GM12801 (cell line): ENCODE measurements around the gene HIF1AN.

Experiments used
- TF ChIP-seq, protein P1 (sequence below): IDR thresholded peaks from one replicate; pipeline ENCODE4 v1.5.1; 2011; ENCODE audit warnings: control low read depth; ENCODE audit not compliant: insufficient read length; ENCODE audit errors: extremely low read depth

HIF1AN gene

DNA sequence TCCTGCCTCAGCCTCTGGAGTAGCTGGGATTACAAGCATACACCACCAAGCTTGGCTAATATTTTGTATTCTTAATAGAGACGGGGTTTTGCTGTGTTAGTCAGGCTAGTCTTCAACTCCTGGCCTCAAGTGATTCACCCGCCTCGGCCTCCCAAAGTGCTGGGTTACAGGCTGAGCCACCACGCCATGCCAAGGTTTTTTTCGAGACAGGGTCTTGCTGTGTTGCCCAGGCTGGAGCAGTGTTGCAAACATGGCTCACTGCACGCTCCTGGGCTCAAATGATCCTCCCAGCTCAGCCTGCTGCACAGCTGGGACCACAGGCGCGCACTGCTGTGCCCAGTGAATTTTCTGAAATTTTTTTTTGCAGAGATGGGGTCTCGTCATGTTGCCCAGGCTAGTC is 12.8 kb upstream of the HIF1AN start:
- TF ChIP-seq, protein P1, sequence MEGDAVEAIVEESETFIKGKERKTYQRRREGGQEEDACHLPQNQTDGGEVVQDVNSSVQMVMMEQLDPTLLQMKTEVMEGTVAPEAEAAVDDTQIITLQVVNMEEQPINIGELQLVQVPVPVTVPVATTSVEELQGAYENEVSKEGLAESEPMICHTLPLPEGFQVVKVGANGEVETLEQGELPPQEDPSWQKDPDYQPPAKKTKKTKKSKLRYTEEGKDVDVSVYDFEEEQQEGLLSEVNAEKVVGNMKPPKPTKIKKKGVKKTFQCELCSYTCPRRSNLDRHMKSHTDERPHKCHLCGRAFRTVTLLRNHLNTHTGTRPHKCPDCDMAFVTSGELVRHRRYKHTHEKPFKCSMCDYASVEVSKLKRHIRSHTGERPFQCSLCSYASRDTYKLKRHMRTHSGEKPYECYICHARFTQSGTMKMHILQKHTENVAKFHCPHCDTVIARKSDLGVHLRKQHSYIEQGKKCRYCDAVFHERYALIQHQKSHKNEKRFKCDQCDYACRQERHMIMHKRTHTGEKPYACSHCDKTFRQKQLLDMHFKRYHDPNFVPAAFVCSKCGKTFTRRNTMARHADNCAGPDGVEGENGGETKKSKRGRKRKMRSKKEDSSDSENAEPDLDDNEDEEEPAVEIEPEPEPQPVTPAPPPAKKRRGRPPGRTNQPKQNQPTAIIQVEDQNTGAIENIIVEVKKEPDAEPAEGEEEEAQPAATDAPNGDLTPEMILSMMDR: no peak

DNA sequence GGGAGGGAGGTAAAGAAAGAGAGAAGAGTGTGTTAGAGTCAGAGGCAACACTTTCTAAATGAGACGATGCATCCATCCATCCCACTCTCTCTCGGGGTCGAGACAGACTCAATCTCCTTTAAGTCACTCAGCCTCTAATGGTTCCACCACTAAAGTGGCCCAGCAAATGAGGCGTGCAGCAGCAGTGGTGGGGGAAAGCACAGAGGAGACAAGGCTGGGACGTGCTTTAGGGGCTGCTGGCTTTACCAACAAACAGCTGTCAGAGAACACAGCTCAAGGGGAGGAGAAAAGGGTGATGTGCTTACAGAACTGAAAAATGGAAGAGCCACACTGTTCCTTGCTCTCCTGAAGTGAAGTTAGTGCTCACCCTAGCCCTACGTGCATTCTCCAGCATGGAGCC is 11.5 kb upstream of the HIF1AN start:
- TF ChIP-seq, protein P1: no peak

DNA sequence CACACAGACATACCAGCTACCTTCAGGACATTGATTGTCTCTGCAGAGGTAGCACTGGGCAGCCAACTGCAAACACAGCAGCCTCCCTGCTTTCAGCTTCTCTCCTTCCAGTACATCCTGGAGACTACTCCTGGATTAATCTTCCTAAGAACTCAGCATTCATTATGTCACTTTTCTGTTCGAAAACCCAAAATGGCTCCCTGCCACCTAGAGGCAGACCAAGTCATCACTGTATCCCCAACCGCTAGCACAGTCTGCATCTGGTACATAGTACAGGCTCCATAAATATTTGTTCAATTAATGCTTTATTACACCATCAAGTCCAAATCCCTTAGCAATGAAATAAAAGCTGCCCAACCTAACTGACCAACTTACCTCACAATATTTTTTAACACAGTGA is 11.1 kb upstream of the HIF1AN start:
- TF ChIP-seq, protein P1: no peak

DNA sequence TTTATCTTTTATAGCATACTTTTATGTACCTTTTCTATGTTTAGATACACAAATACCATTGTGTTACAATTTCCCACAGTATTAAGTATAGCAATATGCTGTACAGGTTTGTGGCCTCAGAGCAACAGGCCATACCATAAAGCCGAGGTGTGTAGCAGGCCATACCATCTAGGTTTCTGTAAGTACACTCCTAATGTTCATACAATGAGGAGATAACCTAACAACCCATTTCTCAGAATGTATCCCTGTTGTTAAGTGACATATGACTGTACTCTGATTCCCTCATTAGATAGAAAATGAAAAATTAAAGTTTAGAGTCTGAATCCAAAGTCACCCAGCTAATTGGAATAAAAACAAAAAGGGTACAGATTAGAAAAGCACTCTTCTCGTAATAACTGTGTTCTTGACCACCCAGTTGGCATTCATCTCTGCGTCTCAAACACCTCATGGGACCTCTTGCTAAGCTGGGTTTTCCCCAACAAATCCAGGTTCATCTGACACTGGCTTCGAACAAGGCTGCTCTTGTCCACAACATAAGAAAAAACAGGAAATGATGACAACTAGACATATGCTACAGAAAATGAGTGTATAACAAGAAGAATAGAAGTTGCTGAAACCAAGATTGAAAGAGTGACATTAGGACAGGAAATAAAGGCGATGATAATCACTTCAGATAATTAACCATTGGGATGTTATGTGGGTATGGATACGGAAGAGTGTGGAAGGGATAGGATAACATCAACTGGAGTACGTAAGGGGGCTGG is 7.4 kb upstream of the HIF1AN start:
- TF ChIP-seq, protein P1: no peak

DNA sequence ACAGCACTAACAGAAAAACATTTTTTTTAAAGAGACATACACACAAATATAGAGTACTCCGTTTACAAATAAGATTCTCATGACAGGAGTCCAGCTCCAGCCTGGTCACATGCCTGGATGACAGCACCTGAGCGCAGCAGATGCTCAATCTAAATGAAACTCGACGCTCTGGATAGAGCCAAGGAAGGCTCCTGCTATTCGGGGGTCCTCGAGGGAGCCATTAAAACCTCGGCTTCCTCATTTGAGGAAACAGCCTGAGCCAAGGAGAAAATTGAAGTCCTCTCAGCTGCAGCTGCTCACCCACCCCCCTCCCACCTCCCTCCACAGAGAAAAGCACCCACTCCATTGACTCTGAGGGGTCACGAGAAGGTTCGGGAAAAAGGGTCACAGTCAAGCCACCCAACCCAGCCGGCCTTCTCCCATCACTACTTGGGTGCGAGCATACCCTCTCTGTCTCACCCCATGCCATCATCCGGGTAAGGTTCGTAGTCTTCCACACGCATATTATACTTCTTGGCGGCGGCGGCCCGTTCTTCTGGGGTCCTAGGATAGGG is 6.7 kb upstream of the HIF1AN start:
- TF ChIP-seq, protein P1: no peak

DNA sequence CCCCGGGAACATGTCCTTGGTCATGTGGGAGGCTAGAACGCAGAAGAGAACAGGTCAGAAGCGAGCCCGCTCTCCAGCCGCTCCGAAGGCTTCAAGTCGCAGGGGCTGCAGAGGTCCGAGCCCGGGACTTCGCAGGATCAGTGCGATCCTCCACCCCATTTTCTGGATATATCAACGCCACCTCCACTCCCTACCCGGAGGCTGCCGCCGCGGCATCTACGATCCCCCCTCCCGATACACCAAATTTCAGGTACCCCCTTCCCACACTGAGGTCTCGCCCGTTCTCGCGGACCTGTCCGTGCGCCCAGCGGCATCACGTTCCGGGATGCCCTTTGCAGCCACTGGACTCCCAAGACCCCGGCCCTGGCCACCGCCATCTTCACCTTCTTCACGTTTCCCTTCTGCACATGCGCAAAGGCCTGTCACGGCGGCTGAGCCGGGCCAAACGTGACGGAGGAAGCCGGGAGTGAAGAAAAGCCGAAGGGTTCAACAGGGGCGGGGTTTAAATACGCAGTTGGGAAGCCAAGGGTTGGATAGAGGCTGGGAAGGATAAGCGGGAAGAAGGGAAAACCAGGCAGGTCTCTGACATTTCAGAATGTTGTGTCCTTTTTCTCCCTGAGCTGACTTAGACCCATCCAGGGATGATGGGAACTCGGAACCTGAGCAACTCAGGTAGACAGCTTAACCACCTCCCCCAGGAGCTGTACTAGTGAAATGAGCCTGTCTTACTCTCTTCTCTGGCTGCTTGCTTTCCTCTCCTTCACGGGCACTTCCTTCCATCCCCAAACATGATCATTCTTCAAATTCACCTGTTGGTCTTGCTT is 6.1 kb upstream of the HIF1AN start, which contains the start of gene NDUFB8:
TSS of gene NDUFB8 (minus strand) at position 397 of the 824 bp plus-strand sequence. CDS start at position 377, 20 bp downstream.
- TF ChIP-seq, protein P1: no peak

DNA sequence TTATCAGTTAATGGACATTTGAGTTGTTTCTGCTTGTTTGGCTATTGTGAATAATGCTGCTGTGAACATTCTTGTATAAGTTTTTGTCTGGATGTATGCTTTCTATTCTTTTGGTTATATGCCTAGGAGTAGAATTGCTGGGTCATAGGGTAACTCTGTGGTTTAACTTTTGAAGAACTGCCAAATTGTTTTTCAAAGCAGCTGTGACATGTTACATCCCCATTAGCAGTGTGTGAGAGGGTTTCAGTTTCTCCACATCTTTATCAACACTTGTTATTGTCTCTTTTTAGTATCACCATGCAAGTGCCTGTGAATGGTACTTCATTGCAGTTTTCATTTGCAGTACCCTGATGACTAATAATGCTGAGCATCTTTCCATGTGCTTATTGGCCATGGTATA is 4.0 kb upstream of the HIF1AN start:
- TF ChIP-seq, protein P1: no peak
